GM19463 (cell line): Measurements from ENCODE around the gene CSNK1D.
A peak's percentile ranks its signal among the peaks of the same experiment; 100 is the strongest.

Experiments
- ATAC-seq: cut with Tn5 transposase; IDR thresholded peaks from one replicate; pipeline ENCODE4 v1.9.1; 2021; ENCODE audit warnings: mild to moderate bottlenecking, moderate library complexity; ENCODE audit not compliant: unreplicated experiment

The CSNK1D gene

GRCh38 chr17:82230609-82231311 is 42.7 kb downstream of the CSNK1D start:
- ATAC-seq = peak; percentile 42

DNA sequence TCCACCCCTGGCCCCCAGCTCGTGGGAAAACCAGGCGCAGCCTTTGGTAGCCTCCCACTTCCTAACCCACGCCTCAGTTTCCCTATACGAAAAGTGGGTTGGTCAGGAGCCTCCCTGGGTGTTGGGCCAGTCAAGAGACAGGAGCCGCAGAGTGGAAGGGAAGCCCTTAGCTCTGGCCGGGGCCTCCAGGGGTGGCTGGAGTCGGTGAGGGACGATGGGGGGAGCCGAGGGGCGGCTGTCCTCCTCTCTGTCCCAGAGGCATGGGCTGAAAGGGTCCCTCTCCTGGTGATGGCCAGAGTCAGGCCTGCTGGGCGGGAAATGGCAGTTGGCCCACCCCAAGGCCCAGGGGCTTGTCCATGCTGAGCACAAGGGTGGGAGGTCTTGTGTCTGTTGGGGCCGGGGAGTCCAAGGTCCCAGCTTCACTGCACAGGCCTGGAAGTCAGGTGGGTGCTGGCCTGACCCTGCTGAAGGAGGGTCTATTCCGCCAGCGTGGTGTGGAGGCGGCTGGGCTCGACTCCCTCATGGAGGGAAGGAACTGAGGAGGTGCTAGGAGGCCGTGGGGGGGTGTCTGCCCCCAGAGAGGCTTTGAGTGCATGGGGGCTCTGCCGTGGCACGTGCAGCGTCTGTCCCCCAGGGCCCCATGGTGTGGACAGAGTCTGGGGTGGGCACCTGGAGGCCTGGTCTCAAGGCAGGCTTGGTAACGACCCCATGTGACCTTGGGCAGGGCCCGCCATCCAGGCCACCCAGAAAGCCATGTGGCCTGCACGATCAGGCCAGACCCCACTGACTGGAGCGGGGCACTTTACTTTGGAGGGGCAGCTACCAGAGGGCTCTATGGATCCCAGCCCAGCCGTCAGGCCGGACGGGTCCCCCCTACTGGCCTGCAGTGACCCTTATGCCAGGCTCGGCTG is 43.5 kb downstream of the CSNK1D start:
- no peak for ATAC-seq

DNA sequence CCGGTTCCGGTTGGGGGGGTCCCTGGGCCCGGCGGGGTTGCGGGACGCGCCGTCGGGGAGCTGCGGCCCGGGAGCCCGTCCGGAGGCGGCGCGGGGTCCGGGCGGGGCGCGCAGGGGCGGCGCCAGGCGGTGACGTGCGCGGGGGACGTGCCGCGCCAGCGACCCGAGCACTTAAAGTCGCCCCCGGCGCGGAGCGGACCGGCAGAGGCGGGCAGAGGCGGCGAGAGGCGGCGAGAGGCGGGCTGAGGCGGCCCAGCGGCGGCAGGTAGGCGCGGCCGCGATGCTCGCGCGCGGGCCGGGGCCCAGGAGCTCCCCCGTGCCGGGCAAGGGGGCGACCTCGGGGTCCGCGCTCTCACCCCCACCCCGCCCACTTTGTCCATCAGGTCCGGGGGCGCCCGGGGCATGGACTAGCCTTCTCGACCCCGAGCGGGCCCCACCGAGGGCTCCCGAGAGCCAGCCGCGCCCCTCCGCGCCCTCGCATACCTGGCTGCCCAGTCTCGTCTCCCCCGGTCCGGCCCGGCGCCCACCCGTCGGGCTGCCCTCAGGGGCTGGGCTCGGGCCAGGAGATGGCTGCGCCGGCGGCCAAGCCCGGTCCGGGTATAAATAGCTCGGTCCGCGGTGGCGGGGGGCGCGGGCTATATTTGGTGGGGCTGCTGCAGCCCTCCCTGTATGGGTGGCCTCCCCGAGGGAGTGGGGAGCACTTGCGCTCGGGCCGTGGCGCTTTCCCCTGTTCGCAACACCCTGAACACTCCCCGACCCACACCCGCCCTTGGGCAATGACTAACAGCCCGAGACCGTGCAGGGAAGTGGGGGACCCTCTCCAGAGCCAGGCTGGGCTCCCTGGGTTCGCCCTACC is 44.4 kb downstream of the CSNK1D start, which contains the start of gene SLC16A3:
SLC16A3 (plus strand) TSS at position 201 of the 856 bp plus-strand sequence. CDS start 6,967 bp downstream, outside the sequence.
- peak; percentile 52 for ATAC-seq

DNA sequence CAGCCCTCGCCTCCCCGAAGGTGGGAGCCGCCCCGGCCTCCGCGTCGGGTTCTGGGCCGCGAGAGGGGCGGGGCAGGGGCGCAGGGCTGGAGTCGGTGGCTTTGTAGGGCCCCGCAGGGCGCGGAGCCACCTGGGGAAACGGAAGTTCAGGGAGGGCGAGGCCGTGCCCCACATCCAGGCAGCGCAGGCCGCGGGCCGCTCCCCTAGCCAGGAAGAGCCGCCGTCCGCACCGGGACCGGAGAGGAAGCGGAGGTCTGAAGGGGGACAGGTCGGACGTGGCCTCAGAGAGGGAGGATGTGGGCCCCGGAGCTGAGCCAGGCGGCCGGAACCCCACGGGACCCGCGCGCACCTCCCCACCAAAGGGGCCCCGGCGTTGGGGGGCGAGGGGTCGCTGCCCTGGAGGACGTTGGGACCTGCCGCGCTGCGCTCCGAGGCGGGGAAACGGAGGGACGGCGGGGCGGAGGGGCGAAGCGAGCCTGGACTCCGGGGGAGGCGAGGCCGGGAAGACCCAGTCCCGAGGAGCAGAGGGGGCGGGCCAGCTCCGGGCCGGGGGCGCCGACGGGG is 45.1 kb downstream of the CSNK1D start:
- ATAC-seq = peak; percentile 38

DNA sequence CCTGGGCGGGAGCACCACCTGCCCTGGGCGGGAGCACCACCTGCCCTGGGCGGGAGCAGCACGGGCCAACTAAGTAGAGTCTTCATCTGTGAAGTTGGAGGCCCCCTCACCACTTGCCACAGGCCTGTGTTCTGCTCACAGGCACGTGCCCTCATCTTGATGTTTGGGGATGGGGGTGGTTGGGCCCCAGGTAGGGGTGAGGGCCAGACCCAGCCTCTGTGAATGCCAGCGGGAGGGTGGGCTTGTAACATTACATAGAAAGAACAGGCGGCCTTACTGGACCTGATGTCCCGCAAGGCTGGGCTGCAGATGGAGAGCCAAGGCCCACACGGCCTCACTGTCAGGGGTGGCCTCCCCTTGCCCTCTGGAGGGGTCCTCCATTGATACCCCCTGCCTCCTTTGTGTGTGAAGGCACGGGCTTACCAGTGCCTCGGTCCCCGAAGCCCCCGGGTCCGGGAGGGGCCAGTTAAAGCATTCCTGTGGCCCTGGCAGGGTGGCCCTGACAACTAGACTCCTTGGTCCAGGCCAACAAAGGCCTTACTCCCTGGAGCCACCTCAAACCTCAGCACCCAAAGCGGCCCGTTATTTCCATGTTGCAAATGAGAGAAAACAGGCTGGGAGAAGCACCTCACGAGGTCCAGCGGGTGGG is 45.7 kb downstream of the CSNK1D start:
- ATAC-seq = no peak

DNA sequence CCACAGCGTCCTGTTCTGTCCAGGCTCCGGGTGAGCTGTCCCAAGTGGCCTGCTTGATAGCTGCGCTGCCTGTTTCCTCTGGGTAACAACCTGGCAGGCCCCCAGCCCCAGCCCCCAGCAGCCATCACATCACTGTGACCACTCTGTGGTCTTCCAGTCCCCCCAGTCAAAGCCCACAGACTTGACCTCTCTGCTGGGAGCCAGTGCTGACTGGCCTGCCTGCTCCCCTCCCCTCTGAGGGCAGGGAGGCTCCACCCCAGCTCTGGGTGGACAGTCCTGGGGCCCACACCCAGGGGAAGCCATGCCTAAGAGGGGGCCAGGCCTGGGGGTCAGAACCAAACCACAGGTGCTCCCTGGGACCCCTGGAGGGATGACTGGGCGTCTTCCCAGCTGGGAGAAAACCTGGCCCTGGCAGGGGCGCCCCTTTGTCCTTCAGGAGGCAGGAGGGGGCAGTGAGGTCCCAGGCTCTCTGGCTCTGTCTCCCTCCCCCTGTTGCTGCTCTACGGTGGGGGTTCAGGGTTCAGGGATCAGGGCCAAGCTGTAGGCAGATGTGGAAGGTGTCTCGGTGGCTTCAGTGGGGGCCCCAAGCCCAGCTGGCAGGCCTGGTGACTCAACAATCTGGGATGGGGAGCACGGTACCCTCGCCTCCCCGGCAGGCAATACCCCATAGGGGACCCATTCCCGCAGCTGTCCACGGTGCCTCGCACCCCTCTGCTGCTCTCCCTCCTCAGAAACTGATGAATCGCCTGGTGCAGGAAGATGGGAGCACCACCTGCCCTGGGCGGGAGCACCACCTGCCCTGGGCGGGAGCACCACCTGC is 46.5 kb downstream of the CSNK1D start:
- ATAC-seq = no peak

- no peak for ATAC-seq
These were observed 47.2 kb downstream of the CSNK1D start for GRCh38 chr17:82226146-82226808.

DNA sequence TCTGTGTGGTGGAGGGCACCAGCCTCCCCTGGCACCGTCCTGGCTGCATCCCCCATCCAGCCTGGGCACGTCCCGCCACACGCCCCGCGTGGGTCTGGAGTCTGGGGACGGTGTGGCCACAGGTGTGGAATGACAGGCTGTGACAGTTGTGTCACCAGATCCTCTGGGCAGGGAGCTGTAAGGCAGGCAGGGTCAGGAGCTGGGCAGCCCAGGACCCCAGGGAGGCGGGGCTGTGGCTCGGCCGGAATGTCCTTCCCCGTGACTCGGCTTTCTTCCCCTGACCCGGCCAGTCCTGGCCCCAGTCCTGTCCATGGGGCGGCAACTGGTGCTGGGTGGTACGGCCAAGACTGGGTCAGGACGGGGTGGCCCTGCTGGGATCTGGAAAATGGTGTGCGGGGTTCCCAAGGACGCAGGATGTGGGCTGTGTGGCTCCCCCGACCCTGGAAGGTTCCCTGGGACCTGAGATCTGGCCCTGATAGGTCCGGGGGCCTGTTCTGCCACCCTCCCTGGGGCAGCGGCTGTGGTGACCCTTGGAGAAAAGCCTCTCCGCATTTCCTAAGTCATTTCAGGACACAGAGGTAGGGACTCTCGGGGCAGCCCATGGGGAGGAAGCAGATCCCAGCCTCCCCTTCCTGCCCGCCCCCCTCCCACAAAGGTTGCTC is 48.0 kb downstream of the CSNK1D start:
- ATAC-seq = no peak

DNA sequence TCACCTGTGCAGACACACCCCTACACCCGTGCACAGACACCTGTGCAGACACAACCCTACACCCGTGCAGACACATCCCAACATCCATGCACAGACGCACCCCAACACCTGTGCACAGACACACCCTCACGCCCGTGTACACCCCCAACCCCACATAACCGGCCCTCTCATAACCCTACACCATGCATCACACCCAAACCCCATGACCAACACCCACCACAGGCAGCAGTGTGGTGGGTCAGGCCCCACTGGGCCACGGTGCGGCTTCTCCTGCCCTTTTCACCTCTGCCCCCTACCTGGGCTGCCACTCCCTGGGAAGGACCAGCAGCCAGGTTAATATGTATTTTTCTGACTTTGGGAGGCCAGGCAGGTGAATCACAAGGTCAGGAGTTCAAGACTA is 48.8 kb downstream of the CSNK1D start:
- ATAC-seq = no peak

GRCh38 chr17:82223517-82223916 is 50.0 kb downstream of the CSNK1D start:
- no peak for ATAC-seq

DNA sequence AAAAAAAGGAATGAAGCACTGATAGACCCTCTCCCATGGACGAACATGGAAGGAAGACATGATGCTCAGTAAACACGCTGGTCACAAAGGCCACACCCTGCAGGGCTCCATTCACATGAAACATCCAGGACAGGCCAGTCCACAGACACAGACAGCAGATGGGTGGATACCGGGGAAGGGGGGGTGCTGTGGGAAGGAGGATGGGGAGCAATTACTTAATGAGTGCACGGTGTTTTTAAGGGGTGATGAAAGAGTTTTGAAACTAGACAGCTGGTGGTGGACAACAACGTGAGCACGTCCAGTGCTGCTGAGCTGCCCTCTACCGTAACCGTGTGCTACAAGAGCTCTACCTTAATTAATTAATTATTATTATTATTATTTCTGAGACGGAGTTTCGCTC is 50.7 kb downstream of the CSNK1D start:
- ATAC-seq = no peak

GRCh38 chr17:82221341-82221902 is 52.1 kb downstream of the CSNK1D start:
- no peak for ATAC-seq

DNA sequence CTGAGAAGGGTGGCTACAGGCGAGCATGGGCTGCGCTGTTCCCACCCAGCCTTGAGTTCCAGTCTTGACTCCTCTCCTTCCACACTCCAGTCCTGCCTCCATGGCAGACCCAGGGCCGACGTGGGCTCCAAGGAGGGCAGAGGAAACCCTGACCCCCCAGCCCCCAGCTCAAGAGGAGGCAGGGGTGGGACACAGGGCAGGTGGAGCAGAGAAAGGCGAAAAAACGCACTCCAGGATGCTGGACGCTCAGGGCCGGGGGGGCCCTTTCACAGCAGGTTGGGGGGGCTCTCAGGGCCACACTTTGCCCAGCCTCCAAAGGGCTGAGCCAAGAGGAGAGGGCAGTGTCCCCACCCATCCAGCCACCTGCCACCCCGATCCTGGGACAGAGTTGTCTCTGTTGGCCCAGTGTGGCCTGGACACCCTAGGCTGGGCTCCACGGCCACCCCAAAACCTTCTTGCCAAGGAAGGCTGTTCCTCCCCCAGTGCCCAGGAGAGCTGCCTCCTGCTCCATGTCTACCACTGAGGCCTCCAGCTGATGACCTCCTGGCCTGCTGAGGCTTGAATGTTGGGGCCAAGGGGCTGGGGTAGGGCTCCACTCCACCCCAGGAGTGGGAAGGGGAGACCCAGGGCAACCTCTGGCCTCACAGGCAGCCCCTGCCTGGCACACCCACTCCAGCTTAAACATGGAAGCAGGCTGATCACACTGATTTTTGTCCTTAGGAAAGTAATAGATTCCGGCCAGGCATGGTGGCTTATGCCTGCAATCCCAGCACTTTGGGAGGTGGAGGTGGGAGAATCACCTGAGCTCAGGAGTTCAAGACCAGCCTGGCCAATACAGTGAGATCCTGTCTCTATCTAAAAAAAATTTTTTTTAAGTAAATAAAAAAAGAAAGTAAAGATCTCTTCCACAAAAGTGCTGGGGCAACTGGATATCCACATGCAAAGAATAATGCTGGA is 53.5 kb downstream of the CSNK1D start:
- no peak for ATAC-seq

- ATAC-seq = no peak
These were observed 54.4 kb downstream of the CSNK1D start for GRCh38 chr17:82219083-82219482.

GRCh38 chr17:82218349-82219075 is 55.0 kb downstream of the CSNK1D start:
- no peak for ATAC-seq

- no peak for ATAC-seq
These were observed 55.8 kb downstream of the CSNK1D start for GRCh38 chr17:82217530-82218204.
